Glomerular visceral epithelial cell (primary cell): ENCODE measurements around the gene LIM2.

ENCODE experiments used
- DNase-seq: peaks from one replicate; pipeline ENCODE4 v3.0.0-alpha.2; 2016; ENCODE audit errors: extremely low spot score

The LIM2 gene

GRCh38 chr19:51339687-51340656, 47.8 kb downstream of the LIM2 start:
- peak; percentile 98 for DNase-seq

GRCh38 chr19:51339313-51339686, 48.5 kb downstream of the LIM2 start:
- no peak for DNase-seq

- peak; percentile 79 for DNase-seq
Observed at GRCh38 chr19:51338563-51339312, 49.0 kb downstream of the LIM2 start.

- DNase-seq = no peak
Observed at GRCh38 chr19:51337861-51338562, 49.8 kb downstream of the LIM2 start.

GRCh38 chr19:51337141-51337860, 50.5 kb downstream of the LIM2 start:
- DNase-seq = no peak

GRCh38 chr19:51333836-51334460, 53.8 kb downstream of the LIM2 start:
- no peak for DNase-seq

- no peak for DNase-seq
Observed at GRCh38 chr19:51331716-51332115, 56.1 kb downstream of the LIM2 start.

GRCh38 chr19:51331193-51331592, 56.6 kb downstream of the LIM2 start:
- DNase-seq = no peak

- DNase-seq = no peak
Observed at GRCh38 chr19:51330366-51330765, 57.4 kb downstream of the LIM2 start.
